Measurements from ENCODE around the gene LYSET.
"Not testable (repeated sequence)": the region's sequence is repeated elsewhere in the genome, so short reads cannot be mapped to it uniquely, and the experiment has no call there.

GRCh38 chr14:93159625-93160352, 25.3 kb upstream of the LYSET start:
- not testable (repeated sequence) for TF ChIP-seq POLR2AphosphoS5 (IDR thresholded peaks at IDR 0.05; ENCODE audit: borderline replicate concordance, low read depth, low read length); EZH2 (IDR thresholded peaks at IDR 0.05)

Data from SK-N-MC (cell line).